Body of pancreas (tissue), 4 donors: Measurements from ENCODE around the gene HS6ST2. TPM values are rescaled to one million over a fixed set of nuclear protein-coding genes. Genes with fewer than 3 reads are reported as not detected.

Experiments used
- ATAC-seq: fragments of 150-250 bp; one replicate; pipeline ENCODE4 v1.9.1; 2016
- DNase-seq, 4 donors: peaks; one replicate each; pipeline ENCODE4 v3.0.0-alpha.2; 2019
- H3K27ac ChIP-seq, 4 donors: fragments of 200-600 bp; sonication (generic); 1 replicate in 3 of 4; 2 replicates in 1 of 4; pipeline versions ENCODE4 v1.5.1 to v1.6.1; 2016 to 2019; ENCODE audit warnings: mild to moderate bottlenecking in 1 of 4, mixed read lengths in 1 of 4, moderate library complexity in 1 of 4
- H3K27me3 ChIP-seq, 2 donors: fragments of 200-600 bp; sonication (generic); one replicate each; pipeline ENCODE4 v1.6.0; 2016; ENCODE audit warnings: mild to moderate bottlenecking in 1 of 2
- H3K36me3 ChIP-seq, 2 donors: fragments of 200-600 bp; sonication (generic); replicated peaks in 1 of 2; 2 replicates each; pipeline ENCODE4 v1.5.1; 2016; ENCODE audit warnings: low read depth in 2 of 2; ENCODE audit not compliant: insufficient read depth in 1 of 2
- H3K4me1 ChIP-seq: fragments of 200-600 bp; sonication (generic); one replicate; pipeline ENCODE4 v1.6.0; 2016
- H3K4me3 ChIP-seq, 2 donors: fragments of 200-600 bp; sonication (generic); 1 replicate in 1 of 2; 2 replicates in 1 of 2; pipeline ENCODE4 v1.5.1; 2016 to 2019
- H3K9me3 ChIP-seq, 3 donors: fragments of 200-600 bp; sonication (generic); 1 replicate in 2 of 3; 2 replicates in 1 of 3; pipeline ENCODE4 v1.5.1; 2016
- CTCF ChIP-seq, 7 experiments: fragments of 450-650 bp in 4 of 7; fragments of 200-600 bp in 3 of 7; sonication (generic) in 3 of 7; IDR thresholded peaks; one replicate each; pipeline ENCODE4 v1.5.1; 2016 to 2019; ENCODE audit warnings: antibody characterized with exemption in 7 of 7
- POLR2A ChIP-seq, 3 donors: fragments of 450-650 bp; IDR thresholded peaks; one replicate each; pipeline ENCODE4 v1.6.1; 2016; ENCODE audit warnings: antibody characterized with exemption in 3 of 3, mild to moderate bottlenecking in 2 of 3
- whole genome bisulfite sequencing, 2 donors: methylation state at CpG; one replicate each; pipeline ENCODE4 v1.1.5; 2017; 5-methylcytosine and 5-hydroxymethylcytosine counted together
- intact Hi-C: fragments of 100-400 bp; cut with DNase I; formaldehyde crosslinking; loops from one replicate; pipeline ENCODE4 v1.15.1; 2023
- total RNA-seq, 2 donors: library from RNA; depleted of rRNA; stranded (reverse); fragments of >200 nt; gene quantifications; one replicate each; pipeline ENCODE4 v1.1.0, GENCODE V29; 2016

Gene HS6ST2
- total RNA-seq, 2 donors from 2014 or later, result 2.6 to 5.3 TPM

DNA sequence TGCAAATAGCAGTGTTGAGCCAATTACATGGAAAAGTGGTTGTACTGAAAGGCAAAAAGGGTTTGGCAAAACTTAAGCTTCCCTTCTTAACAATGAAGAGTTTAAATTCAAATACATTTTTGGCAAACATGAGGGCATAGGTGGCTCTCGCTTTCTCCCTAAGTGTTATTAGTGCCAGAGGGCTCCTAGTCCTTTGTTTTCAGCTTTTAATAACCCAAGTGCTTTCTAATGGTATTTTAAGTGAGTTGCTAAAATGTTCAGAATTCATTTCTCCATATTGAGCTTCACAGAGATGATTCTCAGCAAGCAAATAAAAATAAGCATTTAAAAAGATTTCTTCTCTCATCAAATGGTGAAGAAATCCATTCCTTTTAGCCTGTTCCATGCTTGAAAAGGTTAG lies 123.7 kb downstream of the HS6ST2 start:
- no peak overlapping the region for H3K4me3 ChIP-seq
- TF ChIP-seq CTCF (IDR thresholded peaks at IDR 0.05) (no peak), POLR2A (IDR thresholded peaks at IDR 0.05) (no peak)
- DNase-seq (no peak), ATAC-seq (no peak)
- no peaks in the 10 kb centered on the region for H3K27me3 ChIP-seq
- H3K36me3 ChIP-seq, result no peaks in the 10 kb centered on the region
- 91 to 100% methylated on average over 1 of the region's 1 CpG for WGBS, 2 donors
- H3K4me1 ChIP-seq, result no peaks in the 10 kb centered on the region
- intact Hi-C loops, result no loop called here
- no peak overlapping the region for H3K27ac ChIP-seq
- no peaks in the 10 kb centered on the region for H3K9me3 ChIP-seq

DNA sequence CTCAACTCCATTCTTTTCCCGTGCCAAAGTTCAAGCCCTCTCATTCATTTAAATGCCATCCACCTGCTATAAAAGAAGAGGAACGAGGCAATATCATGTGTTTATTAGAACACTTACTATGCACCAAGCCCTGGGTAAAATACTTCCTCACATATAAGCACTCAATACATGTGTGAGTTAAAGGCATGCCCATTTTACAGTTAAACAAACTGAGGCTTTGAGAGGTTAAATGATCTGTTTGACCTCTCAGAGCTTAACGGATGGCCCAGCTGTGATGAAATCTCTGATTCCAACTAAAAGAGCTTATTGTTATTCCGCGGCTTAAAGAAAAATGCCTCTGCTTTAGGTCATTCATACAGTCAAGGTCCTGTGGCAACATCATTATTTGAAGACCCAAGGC lies 124.3 kb downstream of the HS6ST2 start:
- Histone ChIP-seq H3K9me3 (no peaks in the 10 kb centered on the region), H3K4me1 (no peaks in the 10 kb centered on the region), H3K27me3 (no peaks in the 10 kb centered on the region), H3K4me3 (no peak overlapping the region), H3K27ac (no peak overlapping the region), H3K36me3 (no peaks in the 10 kb centered on the region)
- ATAC-seq (no peak), DNase-seq (no peak)
- intact Hi-C loops, result no loop called here
- WGBS, 2 donors, result 73 to 90% methylated on average over 5 of the region's 5 CpGs
- no peak for TF ChIP-seq POLR2A (IDR thresholded peaks at IDR 0.05)
- no peak for TF ChIP-seq CTCF (IDR thresholded peaks at IDR 0.05)

DNA sequence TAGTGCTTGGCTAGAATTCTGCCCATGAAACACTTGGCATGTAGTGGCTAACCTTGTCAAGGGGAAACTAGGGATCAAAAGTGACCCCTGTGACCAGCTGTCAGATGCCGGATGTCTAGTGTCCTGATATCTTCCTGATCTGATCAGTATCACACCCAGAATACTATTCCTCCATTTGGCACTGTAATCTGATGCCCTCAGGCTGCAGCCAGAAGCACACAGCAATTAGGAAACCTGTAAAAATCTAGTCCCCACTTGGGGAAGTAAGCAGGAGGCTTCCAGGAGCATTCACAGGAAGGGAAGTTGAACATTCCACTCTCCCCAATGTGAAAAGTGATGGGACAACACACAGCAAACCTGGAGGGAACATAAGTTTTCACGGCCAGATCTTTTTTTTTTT lies 125.1 kb downstream of the HS6ST2 start:
- ATAC-seq, result no peak
- H3K4me3 ChIP-seq, result no peak overlapping the region
- no peak for DNase-seq
- WGBS, 2 donors, result 25 to 28% methylated on average over 2 of the region's 2 CpGs
- no peak overlapping the region for H3K27ac ChIP-seq
- H3K4me1 ChIP-seq, result no peaks in the 10 kb centered on the region
- intact Hi-C loops, result no loop called here
- no peaks in the 10 kb centered on the region for H3K27me3 ChIP-seq
- TF ChIP-seq CTCF (IDR thresholded peaks at IDR 0.05), result no peak
- TF ChIP-seq POLR2A (IDR thresholded peaks at IDR 0.05), result no peak
- no peaks in the 10 kb centered on the region for H3K9me3 ChIP-seq
- H3K36me3 ChIP-seq, result no peaks in the 10 kb centered on the region

DNA sequence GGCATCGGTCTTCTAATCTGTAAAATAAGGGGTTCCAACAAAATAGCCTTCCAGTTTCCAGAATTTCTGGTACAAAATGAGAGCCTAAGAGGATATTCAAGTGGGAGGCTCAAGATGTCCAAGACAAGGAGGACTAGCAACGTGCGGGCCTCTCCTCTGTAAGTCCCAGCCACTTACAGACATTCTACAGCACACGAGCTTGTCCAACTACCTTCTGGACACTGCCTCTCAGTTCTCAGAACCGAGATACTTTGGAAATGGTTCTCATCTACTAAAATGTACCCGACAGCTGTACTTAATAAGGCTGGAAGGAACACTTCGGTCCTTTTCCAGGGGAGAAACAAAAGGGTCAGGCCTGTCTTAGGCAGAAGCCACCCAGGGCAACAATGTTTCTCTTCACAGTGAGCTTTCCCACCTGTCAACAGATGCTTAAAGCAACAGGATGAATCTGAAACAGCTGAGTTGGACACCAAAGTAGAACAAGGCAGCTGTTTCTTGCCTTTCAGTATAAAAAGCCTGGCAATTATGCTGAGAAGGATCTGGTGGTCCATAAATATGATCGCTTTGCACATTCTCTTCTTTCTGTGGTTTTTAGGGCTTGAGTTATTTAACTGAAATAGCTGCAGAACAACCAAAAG lies 127.0 kb downstream of the HS6ST2 start:
- Histone ChIP-seq H3K9me3 (no peaks in the 10 kb centered on the region), H3K36me3 (no peaks in the 10 kb centered on the region), H3K4me3 (no peak overlapping the region), H3K27ac (no peak overlapping the region), H3K4me1 (no peaks in the 10 kb centered on the region), H3K27me3 (no peaks in the 10 kb centered on the region)
- no peak for DNase-seq
- intact Hi-C loops, result no loop called here
- TF ChIP-seq CTCF (IDR thresholded peaks at IDR 0.05) (no peak), POLR2A (IDR thresholded peaks at IDR 0.05) (no peak)
- no peak for ATAC-seq
- 87 to 93% methylated on average over 8 of the region's 8 CpGs for WGBS, 2 donors

DNA sequence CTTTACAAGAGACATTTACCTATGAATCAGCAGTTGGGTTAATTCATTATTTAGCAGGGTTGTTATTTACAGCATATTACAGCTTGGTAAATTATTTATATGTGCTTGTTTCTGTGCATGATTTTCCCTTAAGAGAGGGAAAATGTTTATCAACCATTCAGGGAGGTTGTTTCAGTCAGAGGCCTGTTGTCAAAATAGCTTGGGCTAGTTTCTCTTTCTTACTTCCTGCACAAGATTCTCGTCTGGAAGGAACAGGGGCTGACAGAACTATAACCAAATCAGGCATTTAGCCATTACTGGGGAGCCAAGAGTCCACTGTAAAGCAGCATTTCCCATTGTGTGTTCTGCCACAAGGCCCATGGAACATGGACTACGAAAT lies 135.8 kb downstream of the HS6ST2 start:
- no peak for ATAC-seq

More for the DNA sequence above, 135.8 kb downstream of the HS6ST2 start:
- DNase-seq, result no peak
- no peaks in the 10 kb centered on the region for H3K9me3 ChIP-seq
- 64 to 75% methylated on average over 2 of the region's 2 CpGs for WGBS, 2 donors
- TF ChIP-seq CTCF (IDR thresholded peaks at IDR 0.05) (no peak), POLR2A (IDR thresholded peaks at IDR 0.05) (no peak)
- no peaks in the 10 kb centered on the region for H3K36me3 ChIP-seq
- H3K4me1 ChIP-seq, result no peaks in the 10 kb centered on the region
- H3K27ac ChIP-seq, result no peak overlapping the region
- no peaks in the 10 kb centered on the region for H3K27me3 ChIP-seq
- H3K4me3 ChIP-seq, result no peak overlapping the region
- intact Hi-C loops, result no loop called here
